HG03280 (cell line): ENCODE data around the gene GEN1.

ENCODE experiments used
- ATAC-seq: cut with Tn5 transposase; IDR thresholded peaks from one replicate; pipeline ENCODE4 v1.9.1; 2021; ENCODE audit warnings: mild to moderate bottlenecking, moderate library complexity; ENCODE audit not compliant: unreplicated experiment

Gene GEN1

GRCh38 chr2:17753803-17754663 is at the start of gene GEN1, which contains the start of gene SMC6:
GEN1 (plus strand) TSS chr2:17754138; CDS start chr2:17759944, 5,806 bp downstream.
SMC6 (minus strand) TSS chr2:17753810; CDS start chr2:17745946, 7,864 bp downstream.
- peak; percentile 71 for ATAC-seq

GRCh38 chr2:17706845-17707244 is 47.1 kb upstream of the GEN1 start:
- ATAC-seq, result no peak

- no peak for ATAC-seq
Measured at GRCh38 chr2:17708501-17708900, 45.4 kb upstream of the GEN1 start.

GRCh38 chr2:17709897-17710296 is 44.0 kb upstream of the GEN1 start:
- no peak for ATAC-seq

GRCh38 chr2:17710547-17711248 is 43.2 kb upstream of the GEN1 start:
- ATAC-seq, result no peak

GRCh38 chr2:17713291-17713690 is 40.6 kb upstream of the GEN1 start:
- no peak for ATAC-seq

- ATAC-seq, result no peak
Measured at GRCh38 chr2:17717666-17718065, 36.3 kb upstream of the GEN1 start.

- ATAC-seq, result no peak
Measured at GRCh38 chr2:17718689-17719088, 35.2 kb upstream of the GEN1 start.

GRCh38 chr2:17719562-17720371 is 34.2 kb upstream of the GEN1 start:
- ATAC-seq, result peak; percentile 74

- ATAC-seq, result no peak
Measured at GRCh38 chr2:17728210-17728609, 25.7 kb upstream of the GEN1 start.

- no peak for ATAC-seq
Measured at GRCh38 chr2:17729880-17730279, 24.1 kb upstream of the GEN1 start.

- no peak for ATAC-seq
Measured at GRCh38 chr2:17733599-17733998, 20.3 kb upstream of the GEN1 start.

GRCh38 chr2:17735864-17736263 is 18.1 kb upstream of the GEN1 start:
- ATAC-seq, result no peak

- ATAC-seq, result no peak
Measured at GRCh38 chr2:17736989-17737388, 16.9 kb upstream of the GEN1 start.

GRCh38 chr2:17740203-17740602 is 13.7 kb upstream of the GEN1 start:
- ATAC-seq, result no peak

- no peak for ATAC-seq
Measured at GRCh38 chr2:17747684-17748452, 6.1 kb upstream of the GEN1 start.

GRCh38 chr2:17748745-17749144 is 5.2 kb upstream of the GEN1 start:
- no peak for ATAC-seq

GRCh38 chr2:17749753-17750438 is 4.0 kb upstream of the GEN1 start:
- peak; percentile 32 for ATAC-seq

GRCh38 chr2:17752246-17752645 is 1.7 kb upstream of the GEN1 start:
- no peak for ATAC-seq
